CD14-positive monocyte (primary cell): ENCODE measurements around the gene ANKRD62. TPM values are rescaled to one million over a fixed set of nuclear protein-coding genes. Genes with fewer than 3 reads are reported as not detected.
"Not testable (repeated sequence)": the region's sequence is repeated elsewhere in the genome, so short reads cannot be mapped to it uniquely, and the experiment has no call there.

ENCODE experiments used
- DNase-seq, 3 donors: peaks; one replicate each; pipeline ENCODE4 v3.0.0-alpha.2; 2011 to 2022
- H2AFZ ChIP-seq: 2 replicates; pipeline ENCODE4 v1.6.0; 2012; ENCODE audit warnings: mild to moderate bottlenecking, low read depth, low read length, inconsistent platforms; ENCODE audit not compliant: insufficient read depth, poor library complexity, severe bottlenecking
- H3K27ac ChIP-seq, 2 donors: 1 replicate in 1 of 2; 2 replicates in 1 of 2; pipeline ENCODE4 v1.5.1; 2012 to 2013; ENCODE audit warnings: low read length in 2 of 2, control low read depth in 1 of 2, inconsistent platforms in 1 of 2, low read depth in 1 of 2, mild to moderate bottlenecking in 1 of 2
- H3K27me3 ChIP-seq, 2 donors: one replicate each; pipeline versions ENCODE4 v1.6.0 to v1.6.1; 2011 to 2013; ENCODE audit warnings: low read length in 2 of 2; ENCODE audit not compliant: control insufficient read depth in 2 of 2, insufficient read depth in 2 of 2
- H3K36me3 ChIP-seq, 2 donors: replicated peaks in 1 of 2; 1 replicate in 1 of 2; 2 replicates in 1 of 2; pipeline versions ENCODE4 v1.5.1 to v1.6.1; 2012 to 2013; ENCODE audit warnings: low read length in 2 of 2, control low read depth in 1 of 2, inconsistent platforms in 1 of 2, mild to moderate bottlenecking in 1 of 2; ENCODE audit not compliant: insufficient read depth in 2 of 2, control insufficient read depth in 1 of 2
- H3K4me1 ChIP-seq, 2 donors: 1 replicate in 1 of 2; 2 replicates in 1 of 2; pipeline versions ENCODE4 v1.5.1 to v1.6.1; 2012 to 2013; ENCODE audit warnings: low read length in 2 of 2, control low read depth in 1 of 2, inconsistent platforms in 1 of 2, mild to moderate bottlenecking in 1 of 2, moderate library complexity in 1 of 2; ENCODE audit not compliant: insufficient read depth in 2 of 2, control insufficient read depth in 1 of 2
- H3K4me2 ChIP-seq: replicated peaks from 2 replicates; pipeline ENCODE3; 2012; ENCODE audit warnings: low read length, moderate library complexity, mild to moderate bottlenecking; ENCODE audit not compliant: poor library complexity, severe bottlenecking; ENCODE audit errors: extremely low read depth
- H3K4me3 ChIP-seq, 3 experiments: fragments of 200-600 bp in 1 of 3; sonication (generic) in 1 of 3; replicated peaks in 1 of 3; 1 replicate in 2 of 3; 2 replicates in 1 of 3; pipeline ENCODE4 v1.5.1; 2011 to 2013; ENCODE audit warnings: low read length in 3 of 3, mild to moderate bottlenecking in 3 of 3, control low read depth in 2 of 3, low read depth in 2 of 3, inconsistent platforms in 1 of 3, moderate library complexity in 1 of 3
- H3K79me2 ChIP-seq: 2 replicates; pipeline ENCODE4 v1.6.0; 2012; ENCODE audit warnings: mild to moderate bottlenecking, control low read depth, inconsistent platforms, low read length, moderate library complexity; ENCODE audit not compliant: insufficient read depth
- H3K9ac ChIP-seq: 2 replicates; pipeline ENCODE4 v1.6.0; 2017; ENCODE audit warnings: low read length, mild to moderate bottlenecking; ENCODE audit not compliant: insufficient read depth, poor library complexity, severe bottlenecking
- H3K9me3 ChIP-seq, 2 donors: replicated peaks in 1 of 2; 1 replicate in 1 of 2; 2 replicates in 1 of 2; pipeline versions ENCODE4 v1.5.1 to v1.6.1; 2012 to 2013; ENCODE audit warnings: low read length in 2 of 2, control low read depth in 1 of 2; ENCODE audit not compliant: control insufficient read depth in 1 of 2, insufficient read depth in 1 of 2
- H4K20me1 ChIP-seq: 2 replicates; pipeline ENCODE4 v1.6.0; 2012; ENCODE audit warnings: mild to moderate bottlenecking, low read length, control low read depth, moderate library complexity; ENCODE audit not compliant: insufficient read depth
- H3K27ac Mint-ChIP-seq, 7 donors: one replicate each; pipeline ENCODE4 v1.8.0; 2020; ENCODE audit warnings: mild to moderate bottlenecking in 7 of 7, mixed read lengths in 7 of 7, moderate library complexity in 6 of 7, inconsistent platforms in 2 of 7
- H3K27me3 Mint-ChIP-seq, 3 donors: one replicate each; pipeline ENCODE4 v1.8.0; 2021 to 2022; ENCODE audit warnings: low read depth in 3 of 3, mild to moderate bottlenecking in 3 of 3, mixed read lengths in 3 of 3, moderate library complexity in 3 of 3, inconsistent platforms in 1 of 3
- H3K36me3 Mint-ChIP-seq, 2 donors: one replicate each; pipeline ENCODE4 v1.8.0; 2020; ENCODE audit warnings: mixed read lengths in 2 of 2, inconsistent platforms in 1 of 2, mild to moderate bottlenecking in 1 of 2
- H3K4me1 Mint-ChIP-seq: one replicate; pipeline ENCODE4 v1.8.0; 2020; ENCODE audit warnings: mild to moderate bottlenecking, mixed read lengths
- H3K4me3 Mint-ChIP-seq, 2 donors: one replicate each; pipeline ENCODE4 v1.8.0; 2020; ENCODE audit warnings: mild to moderate bottlenecking in 2 of 2, mixed read lengths in 2 of 2, moderate library complexity in 1 of 2
- H3K9me3 Mint-ChIP-seq, 7 donors: one replicate each; pipeline ENCODE4 v1.8.0; 2020 to 2022; ENCODE audit warnings: mixed read lengths in 7 of 7, mild to moderate bottlenecking in 6 of 7, moderate library complexity in 6 of 7, inconsistent platforms in 2 of 7
- WGBS: methylation state at CpG from one replicate; pipeline ENCODE4 v1.1.5; 2013; ENCODE audit warnings: missing lambda C conversion rate; ENCODE audit not compliant: insufficient coverage; 5-methylcytosine and 5-hydroxymethylcytosine counted together
- intact Hi-C, 2 donors: fragments of 100-400 bp; cut with micrococcal nuclease; formaldehyde crosslinking; loops; one replicate each; pipeline versions ENCODE4 v1.15.0 to v1.15.1; 2023
- polyA plus RNA-seq, 3 donors: library from polyadenylated mRNA; depleted of rRNA in 1 of 3; unstranded in 2 of 3; stranded (reverse) in 1 of 3; fragments of 300-500 nt in 2 of 3; fragments of >200 nt in 1 of 3; fragmentation: Illumina TruSeq in 2 of 3; gene quantifications; 1 replicate in 2 of 3; 2 replicates in 1 of 3; pipeline ENCODE4 v1.2.3, GENCODE V29; 2012 to 2021

Gene ANKRD62
- polyA plus RNA-seq, 3 donors, result not detected

DNA sequence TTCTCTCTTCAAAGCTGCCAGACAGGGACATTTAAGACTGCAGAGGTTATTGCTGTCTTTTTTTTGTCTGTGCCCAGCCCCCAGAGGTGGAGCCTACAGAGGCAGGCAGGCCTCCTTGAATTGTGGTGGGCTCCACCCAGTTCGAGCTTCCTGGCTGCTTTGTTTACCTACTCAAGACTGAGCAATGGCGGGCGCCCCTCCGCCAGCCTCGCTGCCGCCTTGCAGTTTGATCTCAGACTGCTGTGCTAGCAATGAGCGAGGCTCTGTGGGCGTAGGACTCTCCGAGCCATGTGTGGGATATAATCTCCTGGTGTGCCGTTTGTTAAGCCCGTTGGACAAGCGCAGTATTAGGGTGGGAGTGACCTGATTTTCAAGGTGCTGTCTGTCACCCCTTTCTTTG, 47.2 kb downstream of the ANKRD62 start:
- peaks cover 7 to 22% (median 14%) of the 10 kb centered on the region in 7 donors for H3K9me3 Mint-ChIP-seq
- intact Hi-C loops, H3K4me1 ChIP-seq, H3K79me2 ChIP-seq, H3K36me3 ChIP-seq, H3K27me3 Mint-ChIP-seq, H3K9me3 ChIP-seq, DNase-seq, H3K27me3 ChIP-seq, H3K27ac Mint-ChIP-seq, H3K4me3 Mint-ChIP-seq, H3K4me1 Mint-ChIP-seq, H3K9ac ChIP-seq, H3K4me2 ChIP-seq, H2AFZ ChIP-seq, H3K27ac ChIP-seq, H3K36me3 Mint-ChIP-seq, H4K20me1 ChIP-seq, H3K4me3 ChIP-seq: not testable (repeated sequence)
- no CpG with 5 or more reads among the region's 12 CpGs for WGBS

DNA sequence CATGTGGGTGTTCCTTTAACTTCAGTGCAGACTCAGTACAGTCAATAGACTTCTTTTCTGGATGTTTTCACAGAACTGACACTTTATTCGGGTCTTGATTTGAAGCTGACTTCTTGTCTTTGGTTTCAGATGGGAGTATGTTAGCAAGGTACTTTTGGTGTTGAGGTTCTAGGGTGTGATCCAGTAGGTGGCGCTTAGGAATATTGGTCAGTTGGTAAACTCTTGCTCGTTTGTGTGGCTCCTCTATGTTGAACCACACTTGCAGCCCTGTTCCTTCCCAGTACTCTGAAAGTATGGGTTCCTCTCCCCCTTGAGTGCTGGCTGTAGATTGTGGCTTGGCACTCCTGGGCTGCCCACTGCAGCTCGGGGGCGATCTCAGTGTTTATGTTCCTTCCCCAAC, 48.1 kb downstream of the ANKRD62 start:
- H3K27me3 ChIP-seq, H3K79me2 ChIP-seq, H3K36me3 ChIP-seq, H3K4me3 Mint-ChIP-seq, DNase-seq, H3K4me1 Mint-ChIP-seq, H4K20me1 ChIP-seq, H3K27me3 Mint-ChIP-seq, H3K27ac ChIP-seq, H2AFZ ChIP-seq, H3K4me2 ChIP-seq, H3K27ac Mint-ChIP-seq, H3K4me1 ChIP-seq, H3K9me3 ChIP-seq, H3K9ac ChIP-seq, intact Hi-C loops, H3K4me3 ChIP-seq, H3K36me3 Mint-ChIP-seq: not testable (repeated sequence)
- no CpG with 5 or more reads among the region's 5 CpGs for WGBS
- peaks cover 7 to 22% (median 14%) of the 10 kb centered on the region in 7 donors for H3K9me3 Mint-ChIP-seq

DNA sequence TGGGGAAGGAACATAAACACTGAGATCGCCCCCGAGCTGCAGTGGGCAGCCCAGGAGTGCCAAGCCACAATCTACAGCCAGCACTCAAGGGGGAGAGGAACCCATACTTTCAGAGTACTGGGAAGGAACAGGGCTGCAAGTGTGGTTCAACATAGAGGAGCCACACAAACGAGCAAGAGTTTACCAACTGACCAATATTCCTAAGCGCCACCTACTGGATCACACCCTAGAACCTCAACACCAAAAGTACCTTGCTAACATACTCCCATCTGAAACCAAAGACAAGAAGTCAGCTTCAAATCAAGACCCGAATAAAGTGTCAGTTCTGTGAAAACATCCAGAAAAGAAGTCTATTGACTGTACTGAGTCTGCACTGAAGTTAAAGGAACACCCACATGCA, 55.8 kb downstream of the ANKRD62 start:
- H3K9me3 Mint-ChIP-seq, H3K4me2 ChIP-seq, H4K20me1 ChIP-seq, H3K27ac Mint-ChIP-seq, DNase-seq, H3K9ac ChIP-seq, intact Hi-C loops, H3K4me1 Mint-ChIP-seq, H3K27me3 ChIP-seq, H3K36me3 Mint-ChIP-seq, H3K4me3 Mint-ChIP-seq, H3K27me3 Mint-ChIP-seq, H3K9me3 ChIP-seq, H3K27ac ChIP-seq, H3K4me1 ChIP-seq, H3K36me3 ChIP-seq, H3K4me3 ChIP-seq, H2AFZ ChIP-seq, H3K79me2 ChIP-seq: not testable (repeated sequence)
- WGBS, result no CpG with 5 or more reads among the region's 5 CpGs
